UCSD-AML1 (cell line): ENCODE results near the gene FRAS1.
"Not testable (repeated sequence)": the region's sequence is repeated elsewhere in the genome, so short reads cannot be mapped to it uniquely, and the experiment has no call there.

Source experiments
- DNase-seq: peaks from one replicate; lab custom pipeline; 2025; ENCODE audit not compliant: unreplicated experiment; lab: John Stamatoyannopoulos, UW

Gene FRAS1

GRCh38 chr4:78320349-78320935, 263.3 kb downstream of the FRAS1 start:
- DNase-seq = no peak

GRCh38 chr4:78322032-78322431, 264.9 kb downstream of the FRAS1 start:
- DNase-seq = no peak

- DNase-seq = no peak
These were observed 266.3 kb downstream of the FRAS1 start for GRCh38 chr4:78323439-78323838.

- no peak for DNase-seq
These were observed 267.5 kb downstream of the FRAS1 start for GRCh38 chr4:78324625-78325024.

GRCh38 chr4:78325271-78326157, 268.4 kb downstream of the FRAS1 start:
- no peak for DNase-seq

GRCh38 chr4:78328591-78328990, 271.5 kb downstream of the FRAS1 start:
- not testable (repeated sequence) for DNase-seq

GRCh38 chr4:78331186-78331585, 274.1 kb downstream of the FRAS1 start:
- DNase-seq = no peak

- no peak for DNase-seq
These were observed 274.8 kb downstream of the FRAS1 start for GRCh38 chr4:78331965-78332364.

- no peak for DNase-seq
These were observed 275.9 kb downstream of the FRAS1 start for GRCh38 chr4:78332976-78333375.

GRCh38 chr4:78336093-78336943, 279.2 kb downstream of the FRAS1 start:
- DNase-seq = no peak

GRCh38 chr4:78337244-78338020, 280.3 kb downstream of the FRAS1 start:
- no peak for DNase-seq

- no peak for DNase-seq
These were observed 285.0 kb downstream of the FRAS1 start for GRCh38 chr4:78342125-78342524.

GRCh38 chr4:78343682-78344081, 286.6 kb downstream of the FRAS1 start:
- DNase-seq = no peak

- DNase-seq = no peak
These were observed 288.1 kb downstream of the FRAS1 start for GRCh38 chr4:78345237-78345636.

- no peak for DNase-seq
These were observed 289.1 kb downstream of the FRAS1 start for GRCh38 chr4:78346222-78346621.

GRCh38 chr4:78347527-78347926, 290.4 kb downstream of the FRAS1 start:
- no peak for DNase-seq

- no peak for DNase-seq
These were observed 296.8 kb downstream of the FRAS1 start for GRCh38 chr4:78353921-78354320.

- DNase-seq = no peak
These were observed 297.7 kb downstream of the FRAS1 start for GRCh38 chr4:78354782-78355181.

- DNase-seq = no peak
These were observed 298.2 kb downstream of the FRAS1 start for GRCh38 chr4:78355306-78355705.

GRCh38 chr4:78356251-78356786, 299.2 kb downstream of the FRAS1 start:
- no peak for DNase-seq

- no peak for DNase-seq
These were observed 300.0 kb downstream of the FRAS1 start for GRCh38 chr4:78357122-78357521.
